A549 (cell line): ENCODE data around the gene SH3BP2. TPM values are rescaled to one million over a fixed set of nuclear protein-coding genes. Genes with fewer than 3 reads are reported as not detected.

ENCODE experiments used
- ATAC-seq, 2 experiments: fragments of 200-7000 bp in 1 of 2; fragments of >200 bp in 1 of 2; cut with Nextera tagmentation in 1 of 2; cut with Tn5 transposase in 1 of 2; 3 replicates each; pipeline versions ENCODE4 v1.8.0 to v1.9.1; 2018 to 2020; ENCODE audit warnings: mild to moderate bottlenecking in 1 of 2, moderate library complexity in 1 of 2
- CTCF ChIA-PET: fragments of 300-600 bp; sonication (Branson Sonifier 250); formaldehyde crosslinking; extraction: SDS; loops from one replicate; lab custom pipeline; 2021; ENCODE audit warnings: antibody characterized with exemption, inconsistent platforms; lab: Yijun Ruan, JAX
- POLR2A ChIA-PET: fragments of 350-600 bp; formaldehyde crosslinking; extraction: SDS; loops from one replicate; lab custom pipeline; 2021; ENCODE audit warnings: antibody characterized with exemption, inconsistent platforms; lab: Yijun Ruan, JAX
- DNase-seq, 2 experiments: peaks; one replicate each; pipeline versions ENCODE4 v3.0.0 to v3.0.0-alpha.2; 2011 to 2016; ENCODE audit warnings: low read depth in 1 of 2, low spot score in 1 of 2
- FAIRE-seq: peaks from 2 replicates; lab custom pipeline; 2011; peaks lifted over from hg19 to GRCh38; lab: Jason Lieb, UNC
- H3K27ac ChIP-seq, 2 experiments: fragments of >200 bp; sonication (Bioruptor Twin); formaldehyde crosslinking; 3 replicates each; pipeline ENCODE4 v1.5.1; 2016 to 2017
- H3K4me1 ChIP-seq: fragments of >200 bp; sonication (Bioruptor Twin); formaldehyde crosslinking; 3 replicates; pipeline ENCODE4 v1.6.1; 2016
- H3K4me2 ChIP-seq: fragments of >200 bp; sonication (Bioruptor Twin); formaldehyde crosslinking; 3 replicates; pipeline ENCODE4 v1.6.1; 2016
- H3K4me3 ChIP-seq: fragments of >200 bp; sonication (Bioruptor Twin); formaldehyde crosslinking; 3 replicates; pipeline ENCODE4 v1.5.1; 2016
- H3K9me3 ChIP-seq: fragments of >200 bp; sonication (Bioruptor Twin); formaldehyde crosslinking; 3 replicates; pipeline ENCODE4 v1.6.1; 2016
- BHLHE40 ChIP-seq: IDR thresholded peaks from 2 replicates; pipeline ENCODE4 v1.6.1; 2012; ENCODE audit warnings: low read depth, low read length, inconsistent platforms
- FOSL2 ChIP-seq, 2 experiments: fragments of 450-650 bp in 1 of 2; fragments of >200 bp in 1 of 2; sonication (Bioruptor Twin) in 1 of 2; formaldehyde crosslinking; IDR thresholded peaks; 2 replicates each; pipeline versions ENCODE4 v1.5.0 to v1.6.1; 2016 to 2020; ENCODE audit warnings: mild to moderate bottlenecking in 1 of 2, moderate library complexity in 1 of 2
- GATA3 ChIP-seq: IDR thresholded peaks from 2 replicates; pipeline ENCODE4 v1.6.1; 2012; ENCODE audit warnings: borderline replicate concordance
- HEYL ChIP-seq: fragments of 250-450 bp; sonication (Bioruptor Pico); IDR thresholded peaks from 2 replicates; pipeline ENCODE4 v1.8.0; 2021; ENCODE audit warnings: mild to moderate bottlenecking, moderate library complexity
- HOXA7 ChIP-seq: fragments of 250-450 bp; sonication (Bioruptor Pico); IDR thresholded peaks from 2 replicates; pipeline ENCODE4 v1.5.0; 2020; ENCODE audit warnings: mild to moderate bottlenecking, moderate library complexity
- KDM1A ChIP-seq: fragments of 200-600 bp; sonication (generic); IDR thresholded peaks from 2 replicates; pipeline ENCODE4 v1.6.1; 2016; ENCODE audit warnings: low read depth, mild to moderate bottlenecking
- KDM5A ChIP-seq: fragments of 200-600 bp; sonication (generic); IDR thresholded peaks from 2 replicates; pipeline ENCODE4 v1.6.1; 2016; ENCODE audit warnings: antibody characterized with exemption, mild to moderate bottlenecking
- NFE2L2 ChIP-seq: fragments of 150-350 bp; conservative IDR thresholded peaks from 2 replicates; pipeline ENCODE4 v1.6.1; 2014; ENCODE audit warnings: low read length
- NPAS2 ChIP-seq: fragments of 250-450 bp; sonication (Bioruptor Pico); IDR thresholded peaks from 2 replicates; pipeline ENCODE4 v1.8.0; 2022; ENCODE audit warnings: mild to moderate bottlenecking, moderate library complexity, borderline replicate concordance
- PHF8 ChIP-seq: fragments of 200-600 bp; sonication (generic); IDR thresholded peaks from 2 replicates; pipeline ENCODE4 v1.6.1; 2016; ENCODE audit warnings: low read depth, mild to moderate bottlenecking, antibody characterized with exemption, moderate library complexity, borderline replicate concordance
- POLR2AphosphoS2 ChIP-seq: conservative IDR thresholded peaks from 2 replicates; pipeline ENCODE4 v1.6.1; 2012; ENCODE audit warnings: low read length, improper control_type of control experiment, inconsistent platforms
- REST ChIP-seq: fragments of 200-600 bp; sonication (generic); IDR thresholded peaks from 2 replicates; pipeline ENCODE4 v1.6.1; 2016; ENCODE audit warnings: antibody characterized with exemption, mild to moderate bottlenecking, moderate library complexity
- SMC3 ChIP-seq: fragments of >200 bp; sonication (Bioruptor Twin); formaldehyde crosslinking; IDR thresholded peaks from 3 replicates; pipeline ENCODE4 v1.6.1; 2018; ENCODE audit warnings: inconsistent platforms
- SREBF2 ChIP-seq: fragments of 450-650 bp; IDR thresholded peaks from 2 replicates; pipeline ENCODE4 v1.6.1; 2014; ENCODE audit warnings: mild to moderate bottlenecking, moderate library complexity
- ZNF302 ChIP-seq: fragments of 250-450 bp; sonication (Bioruptor Pico); IDR thresholded peaks from 2 replicates; pipeline ENCODE4 v1.9.0; 2021; ENCODE audit warnings: inconsistent platforms, mild to moderate bottlenecking, moderate library complexity
- WGBS: methylation state at CpG from one replicate; pipeline ENCODE4 v1.1.6; 2017; ENCODE audit errors: missing lambda C conversion rate; 5-methylcytosine and 5-hydroxymethylcytosine counted together
- polyA plus RNA-seq, 4 experiments: library from polyadenylated mRNA; depleted of rRNA in 3 of 4; stranded (reverse); fragments of >200 nt; fragmentation: RNase III in 1 of 4; extraction: RNeasy Plus Mini Kit Qiagen cat#74134 plus additional on column Dnase treatment in 1 of 4; gene quantifications; 2 replicates in 3 of 4; 3 replicates in 1 of 4; pipeline ENCODE4 v1.2.3, GENCODE V29; 2011 to 2017
- TF ChIP-seq, protein P1 (sequence below): fragments of >200 bp; sonication (Bioruptor Twin); formaldehyde crosslinking; IDR thresholded peaks from 3 replicates; pipeline ENCODE4 v1.5.1; 2016
- TF ChIP-seq, protein P2 (sequence below): IDR thresholded peaks from 2 replicates; pipeline ENCODE4 v1.6.1; 2012; ENCODE audit warnings: low read depth, borderline replicate concordance
- TF ChIP-seq, protein P3 (sequence below): IDR thresholded peaks from 2 replicates; pipeline ENCODE4 v1.6.1; 2012

The SH3BP2 gene
- polyA plus RNA-seq, 2 of the 4 experiments (the other 2 are of a cell fraction), result 4.4 to 6.0 TPM

DNA sequence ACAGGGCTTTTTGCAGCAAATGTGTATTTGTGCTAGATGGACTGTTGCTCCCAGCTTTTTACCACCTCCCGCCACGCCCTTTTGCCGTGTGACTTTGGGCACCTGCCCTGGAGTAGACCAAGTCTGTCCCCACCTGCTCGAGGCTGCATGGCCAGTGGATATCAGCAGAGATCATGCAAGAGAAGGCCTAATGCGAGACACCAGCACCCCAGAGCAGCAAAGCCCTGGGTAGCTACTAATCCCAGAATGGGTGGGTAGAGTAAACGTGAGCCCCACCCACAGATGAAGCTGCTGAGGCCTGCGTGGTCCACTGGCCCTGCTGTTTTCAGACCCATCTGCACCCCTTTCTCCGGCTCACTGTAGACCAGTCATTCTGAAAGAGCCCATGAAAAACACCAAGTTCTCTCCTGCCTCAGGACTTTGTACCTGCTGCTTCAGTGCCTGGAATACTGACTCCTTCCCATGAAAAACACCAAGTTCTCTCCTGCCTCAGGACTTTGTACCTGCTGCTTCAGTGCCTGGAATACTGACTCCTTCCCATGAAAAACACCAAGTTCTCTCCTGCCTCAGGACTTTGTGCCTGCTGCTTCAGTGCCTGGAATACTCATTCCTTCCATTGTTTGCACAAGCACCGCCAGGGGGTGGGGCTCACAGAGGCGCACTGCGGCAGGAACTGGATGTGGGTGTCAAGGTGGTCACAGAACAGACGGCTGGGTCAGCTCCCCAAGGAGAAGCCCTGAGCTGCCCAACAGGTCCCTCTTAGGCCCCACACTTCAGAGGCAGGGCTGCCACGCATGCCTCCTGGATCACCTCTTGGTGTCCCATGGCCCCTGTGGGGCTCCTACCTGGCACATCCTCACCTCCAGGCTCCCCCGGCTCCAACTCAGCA lies 31.6 kb upstream of the SH3BP2 start:
- TF ChIP-seq KDM5A (no peak), POLR2AphosphoS2 (no peak), SREBF2 (no peak), FOSL2 (IDR thresholded peaks at IDR 0.05) (no peak), FOSL2 (CRISPR knock-in tag; IDR thresholded peaks at IDR 0.05) (no peak), SMC3 (no peak), HOXA7 (CRISPR knock-in tag) (no peak), NFE2L2 (no peak), PHF8 (no peak), NPAS2 (CRISPR knock-in tag) (no peak), ZNF302 (CRISPR knock-in tag) (no peak), KDM1A (no peak), HEYL (CRISPR knock-in tag) (no peak), REST (no peak), BHLHE40 (no peak), GATA3 (no peak)
- TF ChIP-seq, protein P1, sequence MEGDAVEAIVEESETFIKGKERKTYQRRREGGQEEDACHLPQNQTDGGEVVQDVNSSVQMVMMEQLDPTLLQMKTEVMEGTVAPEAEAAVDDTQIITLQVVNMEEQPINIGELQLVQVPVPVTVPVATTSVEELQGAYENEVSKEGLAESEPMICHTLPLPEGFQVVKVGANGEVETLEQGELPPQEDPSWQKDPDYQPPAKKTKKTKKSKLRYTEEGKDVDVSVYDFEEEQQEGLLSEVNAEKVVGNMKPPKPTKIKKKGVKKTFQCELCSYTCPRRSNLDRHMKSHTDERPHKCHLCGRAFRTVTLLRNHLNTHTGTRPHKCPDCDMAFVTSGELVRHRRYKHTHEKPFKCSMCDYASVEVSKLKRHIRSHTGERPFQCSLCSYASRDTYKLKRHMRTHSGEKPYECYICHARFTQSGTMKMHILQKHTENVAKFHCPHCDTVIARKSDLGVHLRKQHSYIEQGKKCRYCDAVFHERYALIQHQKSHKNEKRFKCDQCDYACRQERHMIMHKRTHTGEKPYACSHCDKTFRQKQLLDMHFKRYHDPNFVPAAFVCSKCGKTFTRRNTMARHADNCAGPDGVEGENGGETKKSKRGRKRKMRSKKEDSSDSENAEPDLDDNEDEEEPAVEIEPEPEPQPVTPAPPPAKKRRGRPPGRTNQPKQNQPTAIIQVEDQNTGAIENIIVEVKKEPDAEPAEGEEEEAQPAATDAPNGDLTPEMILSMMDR, result no peak
- TF ChIP-seq, protein P2, sequence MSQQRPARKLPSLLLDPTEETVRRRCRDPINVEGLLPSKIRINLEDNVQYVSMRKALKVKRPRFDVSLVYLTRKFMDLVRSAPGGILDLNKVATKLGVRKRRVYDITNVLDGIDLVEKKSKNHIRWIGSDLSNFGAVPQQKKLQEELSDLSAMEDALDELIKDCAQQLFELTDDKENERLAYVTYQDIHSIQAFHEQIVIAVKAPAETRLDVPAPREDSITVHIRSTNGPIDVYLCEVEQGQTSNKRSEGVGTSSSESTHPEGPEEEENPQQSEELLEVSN, result no peak
- TF ChIP-seq, protein P3, sequence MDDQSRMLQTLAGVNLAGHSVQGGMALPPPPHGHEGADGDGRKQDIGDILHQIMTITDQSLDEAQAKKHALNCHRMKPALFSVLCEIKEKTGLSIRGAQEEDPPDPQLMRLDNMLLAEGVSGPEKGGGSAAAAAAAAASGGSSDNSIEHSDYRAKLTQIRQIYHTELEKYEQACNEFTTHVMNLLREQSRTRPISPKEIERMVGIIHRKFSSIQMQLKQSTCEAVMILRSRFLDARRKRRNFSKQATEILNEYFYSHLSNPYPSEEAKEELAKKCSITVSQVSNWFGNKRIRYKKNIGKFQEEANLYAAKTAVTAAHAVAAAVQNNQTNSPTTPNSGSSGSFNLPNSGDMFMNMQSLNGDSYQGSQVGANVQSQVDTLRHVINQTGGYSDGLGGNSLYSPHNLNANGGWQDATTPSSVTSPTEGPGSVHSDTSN, result no peak
- peaks cover 18% of the 10 kb centered on the region for H3K4me1 ChIP-seq
- ChIA-PET POLR2A (no interaction called here), CTCF (interaction anchor here (0.6 to 2.2 kb wide), 4 partner anchors 13 to 318 kb away, joined by 3 to 6 read pairs (median 3); no protein-coding TSS in a partner anchor)
- peak overlapping the region; percentile 53 to 71; a peak in 4 of 6 replicates for H3K27ac ChIP-seq
- WGBS, result 65% methylated on average over 8 of the region's 14 CpGs
- no peak overlapping the region for H3K4me3 ChIP-seq
- H3K4me2 ChIP-seq, result peak overlapping the region; percentile 49; the same call in 2 of the 3 replicates
- H3K9me3 ChIP-seq, result no peaks in the 10 kb centered on the region
- DNase-seq (no peak), FAIRE-seq (no peak), ATAC-seq (peak; percentile 41 to 54; a peak in 5 of 6 replicates)
